ENCODE measurements around the gene WDR19.

WDR19 gene

GRCh38 chr4:39243462-39243861, 61.1 kb downstream of the WDR19 start:
- TF ChIP-seq, protein P1, sequence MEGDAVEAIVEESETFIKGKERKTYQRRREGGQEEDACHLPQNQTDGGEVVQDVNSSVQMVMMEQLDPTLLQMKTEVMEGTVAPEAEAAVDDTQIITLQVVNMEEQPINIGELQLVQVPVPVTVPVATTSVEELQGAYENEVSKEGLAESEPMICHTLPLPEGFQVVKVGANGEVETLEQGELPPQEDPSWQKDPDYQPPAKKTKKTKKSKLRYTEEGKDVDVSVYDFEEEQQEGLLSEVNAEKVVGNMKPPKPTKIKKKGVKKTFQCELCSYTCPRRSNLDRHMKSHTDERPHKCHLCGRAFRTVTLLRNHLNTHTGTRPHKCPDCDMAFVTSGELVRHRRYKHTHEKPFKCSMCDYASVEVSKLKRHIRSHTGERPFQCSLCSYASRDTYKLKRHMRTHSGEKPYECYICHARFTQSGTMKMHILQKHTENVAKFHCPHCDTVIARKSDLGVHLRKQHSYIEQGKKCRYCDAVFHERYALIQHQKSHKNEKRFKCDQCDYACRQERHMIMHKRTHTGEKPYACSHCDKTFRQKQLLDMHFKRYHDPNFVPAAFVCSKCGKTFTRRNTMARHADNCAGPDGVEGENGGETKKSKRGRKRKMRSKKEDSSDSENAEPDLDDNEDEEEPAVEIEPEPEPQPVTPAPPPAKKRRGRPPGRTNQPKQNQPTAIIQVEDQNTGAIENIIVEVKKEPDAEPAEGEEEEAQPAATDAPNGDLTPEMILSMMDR (IDR thresholded peaks at IDR 0.05), result no peak
- Histone ChIP-seq H3K9me3 (no peaks in the 10 kb centered on the region), H3K4me3 (no peak overlapping the region), H3K27ac (no peak overlapping the region), H3K27me3 (no peaks in the 10 kb centered on the region), H3K4me1 (no peaks in the 10 kb centered on the region), H3K36me3 (peaks cover 25 to 64% (median 28%) of the 10 kb centered on the region in 3 donors)
- intact Hi-C loops (cut with DNase I; ENCODE audit: low total_unique reads), result no loop called here
- DNase-seq, result no peak

GRCh38 chr4:39255266-39255665, 72.9 kb downstream of the WDR19 start:
- Histone ChIP-seq H3K27ac (peak overlapping the region; percentile 64 to 70), H3K4me1 (peaks cover 0 to 23% (median 14%) of the 10 kb centered on the region in 4 donors), H3K4me3 (no peak overlapping the region), H3K27me3 (no peaks in the 10 kb centered on the region), H3K36me3 (peaks cover 0 to 31% (median 9%) of the 10 kb centered on the region in 3 donors), H3K9me3 (no peaks in the 10 kb centered on the region)
- TF ChIP-seq, protein P1 (IDR thresholded peaks at IDR 0.05), result no peak
- DNase-seq, result no peak
- intact Hi-C loops (cut with DNase I; ENCODE audit: low total_unique reads), result no loop called here

GRCh38 chr4:39255871-39256270, 73.5 kb downstream of the WDR19 start:
- DNase-seq, result no peak
- Histone ChIP-seq H3K27ac (peak overlapping the region; percentile 64 to 70), H3K9me3 (no peaks in the 10 kb centered on the region), H3K27me3 (no peaks in the 10 kb centered on the region), H3K4me1 (peaks cover 0 to 23% (median 14%) of the 10 kb centered on the region in 4 donors), H3K4me3 (no peak overlapping the region), H3K36me3 (peaks cover 0 to 37% (median 12%) of the 10 kb centered on the region in 3 donors)
- intact Hi-C loops (cut with DNase I; ENCODE audit: low total_unique reads), result no loop called here
- TF ChIP-seq, protein P1 (IDR thresholded peaks at IDR 0.05), result no peak

GRCh38 chr4:39256436-39256835, 74.1 kb downstream of the WDR19 start:
- intact Hi-C loops (cut with DNase I; ENCODE audit: low total_unique reads), result no loop called here
- H3K4me3 ChIP-seq, result no peak overlapping the region
- TF ChIP-seq, protein P1 (IDR thresholded peaks at IDR 0.05), result no peak
- DNase-seq, result no peak
- H3K27ac ChIP-seq, result peak overlapping the region; percentile 64 to 70
- H3K9me3 ChIP-seq, result no peaks in the 10 kb centered on the region
- no peaks in the 10 kb centered on the region for H3K27me3 ChIP-seq
- peaks cover 0 to 23% (median 14%) of the 10 kb centered on the region in 4 donors for H3K4me1 ChIP-seq
- H3K36me3 ChIP-seq, result peaks cover 0 to 38% (median 18%) of the 10 kb centered on the region in 3 donors

DNA sequence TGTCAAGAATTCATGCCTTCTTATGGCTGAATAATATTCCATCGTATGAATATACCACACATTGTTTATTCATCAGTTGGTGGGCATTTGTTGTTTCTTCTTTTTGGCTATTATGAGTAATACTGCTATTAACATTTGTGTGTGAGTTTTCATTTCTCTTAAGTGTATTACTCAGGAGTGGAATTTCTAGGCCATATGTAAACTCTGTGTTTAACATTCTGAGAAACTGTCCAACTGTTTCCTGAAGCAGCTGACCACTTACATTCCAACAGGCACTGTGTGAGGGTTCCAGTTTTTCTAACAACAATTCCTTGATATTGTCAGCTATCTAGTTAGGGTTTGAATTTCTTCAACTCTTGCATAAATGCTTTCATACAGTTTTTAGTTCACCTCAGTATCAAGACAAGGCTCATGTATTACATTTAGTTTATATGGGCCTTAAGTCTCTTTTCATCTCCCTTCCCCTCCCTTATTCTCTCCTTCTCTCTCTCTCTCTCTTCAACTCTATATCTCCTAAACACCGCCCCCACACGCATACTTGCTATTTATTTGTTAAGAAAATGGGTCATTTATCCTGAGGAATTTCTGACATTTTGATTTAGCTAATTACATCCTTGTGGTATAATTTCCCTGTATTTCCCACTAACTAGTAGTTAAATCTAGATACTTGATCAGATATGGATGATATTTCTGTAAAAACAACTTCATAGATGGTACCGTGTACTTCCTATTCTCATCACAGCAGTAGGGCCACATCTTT, 77.4 kb downstream of the WDR19 start:
- H3K4me1 ChIP-seq, result peaks cover 0 to 23% (median 14%) of the 10 kb centered on the region in 4 donors
- TF ChIP-seq, protein P1 (IDR thresholded peaks at IDR 0.05), result no peak
- peaks cover 0 to 63% (median 23%) of the 10 kb centered on the region in 3 donors for H3K36me3 ChIP-seq
- intact Hi-C loops (cut with DNase I; ENCODE audit: low total_unique reads), result no loop called here
- H3K27me3 ChIP-seq, result no peaks in the 10 kb centered on the region
- DNase-seq, result no peak
- no peak overlapping the region for H3K4me3 ChIP-seq
- no peaks in the 10 kb centered on the region for H3K9me3 ChIP-seq
- no peak overlapping the region for H3K27ac ChIP-seq
